GM23338 (cell line): ENCODE data around the gene ZNF106. TPM values are rescaled to one million over a fixed set of nuclear protein-coding genes. Genes with fewer than 3 reads are reported as not detected.

ENCODE experiments used
- ATAC-seq: fragments of 200-7000 bp; cut with Tn5 transposase; 3 replicates; pipeline ENCODE4 v1.9.1; 2020
- DNase-seq: peaks from one replicate; pipeline ENCODE4 v3.0.0-alpha.2; 2015; ENCODE audit warnings: low spot score
- H2AFZ ChIP-seq: fragments of 200-600 bp; sonication (generic); 2 replicates; pipeline ENCODE4 v1.8.0; 2016; ENCODE audit warnings: antibody characterized with exemption, mild to moderate bottlenecking, moderate library complexity
- H3F3A ChIP-seq: fragments of 200-600 bp; sonication (generic); replicated peaks from 2 replicates; pipeline ENCODE4 v1.8.0; 2017; ENCODE audit warnings: antibody characterized with exemption, mixed run types, low read depth
- H3K27ac ChIP-seq: fragments of 200-600 bp; sonication (generic); 2 replicates; pipeline ENCODE4 v1.6.1; 2016; ENCODE audit warnings: low read depth
- H3K27me3 ChIP-seq: fragments of 200-600 bp; sonication (generic); 2 replicates; pipeline ENCODE4 v1.8.0; 2016; ENCODE audit warnings: mild to moderate bottlenecking, mixed run types, moderate library complexity; ENCODE audit not compliant: insufficient read depth
- H3K36me3 ChIP-seq: fragments of 200-600 bp; sonication (generic); 2 replicates; pipeline ENCODE4 v1.8.0; 2016; ENCODE audit warnings: mild to moderate bottlenecking; ENCODE audit not compliant: insufficient read depth
- H3K4me1 ChIP-seq: fragments of 200-600 bp; sonication (generic); 2 replicates; pipeline ENCODE4 v1.8.0; 2016; ENCODE audit warnings: mild to moderate bottlenecking, moderate library complexity; ENCODE audit not compliant: insufficient read depth
- H3K4me2 ChIP-seq: fragments of 200-600 bp; sonication (generic); 2 replicates; pipeline ENCODE4 v1.7.1; 2017; ENCODE audit warnings: mixed run types
- H3K4me3 ChIP-seq: fragments of 200-600 bp; sonication (generic); 2 replicates; pipeline ENCODE4 v1.6.1; 2016; ENCODE audit warnings: mixed run types
- H3K79me2 ChIP-seq: fragments of 200-600 bp; sonication (generic); replicated peaks from 2 replicates; pipeline ENCODE4 v1.8.0; 2017; ENCODE audit warnings: mild to moderate bottlenecking; ENCODE audit not compliant: insufficient read depth
- H3K9me2 ChIP-seq: fragments of 200-600 bp; sonication (generic); 2 replicates; pipeline ENCODE4 v1.8.0; 2017; ENCODE audit not compliant: insufficient read depth
- H4K20me1 ChIP-seq: fragments of 200-600 bp; sonication (generic); replicated peaks from 2 replicates; pipeline ENCODE4 v1.8.0; 2017; ENCODE audit warnings: mild to moderate bottlenecking; ENCODE audit not compliant: insufficient read depth
- H3K27ac Mint-ChIP-seq: 2 replicates; pipeline ENCODE4 v1.8.0; 2020; ENCODE audit warnings: inconsistent platforms, mild to moderate bottlenecking, moderate library complexity, mixed read lengths
- H3K27me3 Mint-ChIP-seq: 3 replicates; pipeline ENCODE4 v1.8.0; 2022; ENCODE audit warnings: low read depth, mild to moderate bottlenecking, moderate library complexity, mixed read lengths, inconsistent platforms; ENCODE audit not compliant: insufficient read depth, poor library complexity
- H3K36me3 Mint-ChIP-seq: 3 replicates; pipeline ENCODE4 v1.8.0; 2021; ENCODE audit warnings: low read depth, mild to moderate bottlenecking, inconsistent platforms, moderate library complexity, mixed read lengths
- H3K4me1 Mint-ChIP-seq: 3 replicates; pipeline ENCODE4 v1.8.0; 2020; ENCODE audit warnings: mild to moderate bottlenecking, inconsistent platforms, mixed read lengths
- H3K4me3 Mint-ChIP-seq: 3 replicates; pipeline ENCODE4 v1.8.0; 2021; ENCODE audit warnings: moderate library complexity, mild to moderate bottlenecking, inconsistent platforms, mixed read lengths
- H3K9me3 Mint-ChIP-seq: 3 replicates; pipeline ENCODE4 v1.8.0; 2020; ENCODE audit warnings: moderate library complexity, mild to moderate bottlenecking, inconsistent platforms, mixed read lengths
- CREB1 ChIP-seq: fragments of 250-450 bp; sonication (Bioruptor Pico); IDR thresholded peaks from 2 replicates; pipeline ENCODE4 v1.5.0; 2020; ENCODE audit warnings: low read depth, mild to moderate bottlenecking, moderate library complexity
- EZH2 ChIP-seq: fragments of 200-600 bp; sonication (generic); IDR thresholded peaks from one replicate; pipeline ENCODE4 v1.8.0; 2017; ENCODE audit warnings: antibody characterized with exemption, mild to moderate bottlenecking, low read depth; ENCODE audit not compliant: unreplicated experiment
- EZH2phosphoT487 ChIP-seq: fragments of 200-600 bp; sonication (generic); IDR thresholded peaks from one replicate; pipeline ENCODE4 v1.8.1; 2018; ENCODE audit warnings: antibody characterized with exemption; ENCODE audit not compliant: unreplicated experiment
- JUNB ChIP-seq: IDR thresholded peaks from one replicate; pipeline ENCODE4 v1.6.1; 2016; ENCODE audit warnings: antibody characterized with exemption; ENCODE audit not compliant: unreplicated experiment
- NANOG ChIP-seq: IDR thresholded peaks from 2 replicates; pipeline ENCODE4 v1.6.1; 2016; ENCODE audit warnings: antibody characterized with exemption, borderline replicate concordance
- POLR2AphosphoS5 ChIP-seq: IDR thresholded peaks from 2 replicates; pipeline ENCODE4 v1.6.1; 2016; ENCODE audit warnings: antibody characterized with exemption, low read depth
- STAT1 ChIP-seq: IDR thresholded peaks from one replicate; pipeline ENCODE4 v1.6.1; 2016; ENCODE audit warnings: antibody characterized with exemption; ENCODE audit not compliant: unreplicated experiment
- ZNF114 ChIP-seq: fragments of 250-450 bp; sonication (Bioruptor Pico); IDR thresholded peaks from 2 replicates; pipeline ENCODE4 v1.5.0; 2020; ENCODE audit warnings: mild to moderate bottlenecking, moderate library complexity
- ZNF331 ChIP-seq: fragments of 250-450 bp; sonication (Bioruptor Pico); IDR thresholded peaks from 2 replicates; pipeline ENCODE4 v1.5.0; 2020; ENCODE audit warnings: low read depth, mild to moderate bottlenecking, moderate library complexity
- ZNF462 ChIP-seq: fragments of 250-450 bp; sonication (Bioruptor Pico); IDR thresholded peaks from 2 replicates; pipeline ENCODE4 v1.5.0; 2020; ENCODE audit warnings: mild to moderate bottlenecking, moderate library complexity
- polyA plus RNA-seq: library from polyadenylated mRNA; unstranded; fragments of >200 nt; fragmentation: Nextera tagmentation; extraction: Ambion mirVana; gene quantifications from 2 replicates; pipeline ENCODE4 v1.2.1, GENCODE V29; 2016
- total RNA-seq: library from RNA; depleted of rRNA; stranded (reverse); fragments of >200 nt; shearing (Covaris generic); gene quantifications from 2 replicates; pipeline ENCODE4 v1.2.3, GENCODE V29; 2014

Gene ZNF106
- total and polyA plus RNA-seq, 2 experiments from 2014 or later, result 48.0 to 53.7 TPM

DNA sequence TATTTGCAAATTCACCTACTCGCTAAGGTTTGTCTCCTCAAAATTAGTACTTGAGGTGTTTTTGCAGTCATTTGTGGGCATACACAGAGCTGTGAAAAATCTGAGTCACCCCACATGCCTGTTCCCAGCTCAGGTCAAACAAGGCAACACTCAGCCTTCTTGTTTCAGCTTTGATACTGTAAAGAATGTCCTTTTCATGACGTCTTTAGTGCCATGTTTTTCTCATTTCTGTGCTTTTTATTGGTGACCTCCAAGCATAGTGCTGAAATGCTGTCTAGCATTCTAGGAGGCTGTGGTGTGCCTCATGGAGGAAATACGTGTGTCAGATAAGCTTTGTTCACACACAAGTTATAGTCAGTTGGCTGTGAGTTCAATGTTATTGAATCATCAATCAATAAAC is 122.8 kb downstream of the ZNF106 start:
- Histone ChIP-seq H3K27me3 (no peaks in the 10 kb centered on the region), H3F3A (no peaks in the 10 kb centered on the region), H3K4me3 (no peak overlapping the region), H3K4me1 (peaks cover 10% of the 10 kb centered on the region; the same call in 1 of the 2 replicates), H3K27ac (no peak overlapping the region), H2AFZ (no peak overlapping the region), H3K4me2 (no peak overlapping the region), H3K79me2 (no peaks in the 10 kb centered on the region), H3K9me2 (peaks cover 26% of the 10 kb centered on the region), H3K36me3 (no peaks in the 10 kb centered on the region), H4K20me1 (no peaks in the 10 kb centered on the region)
- DNase-seq, result no peak
- peaks cover 20% of the 10 kb centered on the region for H3K9me3 Mint-ChIP-seq
- H3K27me3 Mint-ChIP-seq, result peaks cover 6% of the 10 kb centered on the region
- peaks cover 9% of the 10 kb centered on the region; the same call in 2 of the 3 replicates for H3K4me1 Mint-ChIP-seq
- H3K4me3 Mint-ChIP-seq, result no peak overlapping the region
- peaks cover 11% of the 10 kb centered on the region for H3K36me3 Mint-ChIP-seq
- H3K27ac Mint-ChIP-seq, result no peak overlapping the region
- TF ChIP-seq JUNB (no peak), STAT1 (no peak), ZNF462 (CRISPR knock-in tag) (no peak), CREB1 (CRISPR knock-in tag) (no peak), ZNF331 (CRISPR knock-in tag) (no peak), ZNF114 (CRISPR knock-in tag) (no peak), POLR2AphosphoS5 (no peak), EZH2 (no peak), EZH2phosphoT487 (no peak), NANOG (no peak)
- no peak for ATAC-seq
